Forelimb muscle (tissue), 1 donor: ENCODE data around the gene ENO3. TPM values are rescaled to one million over a fixed set of nuclear protein-coding genes. Genes with fewer than 3 reads are reported as not detected.

Experiments
- DNase-seq: peaks from one replicate; pipeline ENCODE4 v3.0.0-alpha.2; 2013; ENCODE audit warnings: low read depth
- polyA plus RNA-seq: library from polyadenylated mRNA; unstranded; fragments of 120-200 nt; gene quantifications from one replicate; pipeline ENCODE4 v1.2.1, GENCODE V29; 2013; ENCODE audit not compliant: insufficient read length

Gene ENO3
- polyA plus RNA-seq, 1 donor = 2,114 TPM

DNA sequence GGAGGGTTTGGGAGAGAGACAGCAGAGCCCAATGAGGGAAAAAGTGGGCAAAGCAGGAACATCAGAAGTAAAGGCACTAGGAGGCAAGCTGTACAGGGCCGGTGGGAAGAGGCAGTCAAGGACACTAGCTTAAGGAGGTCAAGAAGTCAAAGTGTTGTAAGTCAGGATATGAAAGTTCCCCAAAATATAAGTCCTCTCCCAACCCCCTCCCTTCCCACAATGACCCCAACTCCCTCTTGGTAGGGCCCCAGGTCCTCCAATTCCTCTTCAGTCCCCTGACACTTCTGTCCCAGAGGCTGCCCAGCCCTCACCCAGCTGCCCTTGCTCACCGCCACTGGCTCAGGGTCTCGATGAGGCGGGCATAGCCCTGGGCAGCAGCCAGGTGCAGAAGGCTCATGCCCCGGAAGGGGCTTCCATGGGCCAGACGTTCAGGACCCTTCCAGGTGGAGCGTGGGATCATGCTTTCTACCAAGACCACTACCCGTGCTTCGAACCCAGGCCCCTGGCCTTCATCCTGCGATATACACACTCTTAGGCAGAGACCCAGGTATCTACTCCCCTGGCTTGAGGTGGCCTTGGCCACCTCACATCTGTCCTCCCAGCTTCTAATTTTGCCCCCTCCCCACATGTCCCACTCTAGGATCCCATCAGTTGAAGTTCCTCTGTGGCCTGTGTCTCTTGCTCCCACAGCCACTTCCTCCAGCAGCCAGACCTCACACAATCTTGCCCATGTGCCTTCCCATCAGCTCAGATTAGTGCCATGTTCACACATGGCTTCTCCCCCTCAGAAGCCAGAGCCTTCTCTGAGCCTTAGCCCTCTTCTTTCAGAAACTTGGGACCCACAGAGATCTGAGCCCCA lies 22.6 kb downstream of the ENO3 start:
- DNase-seq = no peak

GRCh38 chr17:4974115-4974670 lies 23.3 kb downstream of the ENO3 start:
- DNase-seq = no peak

DNA sequence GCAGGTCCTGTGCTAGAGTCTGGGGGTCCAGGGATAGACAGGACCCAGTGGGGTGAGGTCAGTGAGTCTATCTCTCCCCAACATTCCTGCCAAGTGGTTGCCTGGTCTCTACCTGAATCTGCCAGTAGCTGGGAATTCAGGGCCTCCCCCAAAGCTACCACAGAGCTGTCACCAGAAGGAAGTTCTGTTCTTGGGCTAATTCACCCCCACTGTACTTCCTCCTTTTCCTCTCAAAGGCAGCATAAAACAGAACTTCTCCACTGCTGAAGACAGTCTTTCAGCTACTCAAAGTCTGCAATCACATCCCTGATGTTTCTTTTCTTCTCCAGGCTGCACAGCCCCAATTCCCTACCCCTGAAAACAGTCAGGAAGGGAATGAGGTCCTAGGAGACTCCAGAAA lies 27.8 kb downstream of the ENO3 start:
- DNase-seq = no peak

DNA sequence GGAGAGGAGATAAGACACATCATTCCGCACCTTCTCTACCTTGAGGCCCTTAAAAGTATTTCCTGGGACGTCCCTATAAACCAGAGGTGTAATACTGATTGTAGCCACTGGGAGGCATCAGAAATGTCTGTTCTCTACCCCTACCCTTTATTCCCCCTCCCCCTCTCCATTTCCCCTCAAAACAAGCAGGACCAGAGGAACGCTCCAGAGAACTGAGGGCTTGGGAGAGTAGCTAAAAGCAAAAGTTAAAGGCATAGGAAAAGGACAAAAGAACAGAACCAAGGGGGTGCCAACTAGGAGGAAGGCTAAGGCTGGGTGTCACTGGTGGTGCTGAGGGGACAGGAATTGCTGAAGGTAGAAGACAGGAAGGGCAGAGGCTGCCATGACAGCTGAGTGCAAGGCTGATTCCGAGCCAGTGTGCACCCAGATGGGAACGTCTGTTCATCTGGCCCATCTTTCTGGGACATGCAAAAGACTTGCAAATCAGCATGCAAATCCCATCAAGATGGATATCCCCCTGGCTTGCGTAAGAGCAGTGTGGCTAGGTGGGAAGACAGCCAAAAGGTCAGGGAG lies 29.8 kb downstream of the ENO3 start:
- DNase-seq = no peak

DNA sequence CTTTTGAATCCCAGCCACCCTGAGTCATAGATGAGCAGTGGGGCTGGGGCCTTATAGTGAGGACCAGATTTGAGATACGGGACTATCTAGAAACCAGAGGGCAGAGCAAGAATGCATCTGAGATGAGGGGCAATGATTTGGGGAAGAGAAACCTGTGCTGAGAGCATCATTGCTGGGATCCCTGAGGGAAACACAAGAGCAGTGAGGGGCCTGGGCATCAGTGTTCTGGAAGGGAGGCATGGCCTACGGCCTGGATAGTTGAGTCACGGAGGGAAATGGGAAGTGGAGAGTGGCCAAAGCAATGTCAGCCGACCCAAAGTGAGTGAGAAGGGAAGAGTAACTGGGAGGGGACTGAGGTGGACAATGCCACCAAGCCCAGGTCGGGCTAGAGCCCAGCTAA lies 31.4 kb downstream of the ENO3 start:
- DNase-seq = no peak

- no peak for DNase-seq
Measured at GRCh38 chr17:4986403-4986802, 35.5 kb downstream of the ENO3 start.

DNA sequence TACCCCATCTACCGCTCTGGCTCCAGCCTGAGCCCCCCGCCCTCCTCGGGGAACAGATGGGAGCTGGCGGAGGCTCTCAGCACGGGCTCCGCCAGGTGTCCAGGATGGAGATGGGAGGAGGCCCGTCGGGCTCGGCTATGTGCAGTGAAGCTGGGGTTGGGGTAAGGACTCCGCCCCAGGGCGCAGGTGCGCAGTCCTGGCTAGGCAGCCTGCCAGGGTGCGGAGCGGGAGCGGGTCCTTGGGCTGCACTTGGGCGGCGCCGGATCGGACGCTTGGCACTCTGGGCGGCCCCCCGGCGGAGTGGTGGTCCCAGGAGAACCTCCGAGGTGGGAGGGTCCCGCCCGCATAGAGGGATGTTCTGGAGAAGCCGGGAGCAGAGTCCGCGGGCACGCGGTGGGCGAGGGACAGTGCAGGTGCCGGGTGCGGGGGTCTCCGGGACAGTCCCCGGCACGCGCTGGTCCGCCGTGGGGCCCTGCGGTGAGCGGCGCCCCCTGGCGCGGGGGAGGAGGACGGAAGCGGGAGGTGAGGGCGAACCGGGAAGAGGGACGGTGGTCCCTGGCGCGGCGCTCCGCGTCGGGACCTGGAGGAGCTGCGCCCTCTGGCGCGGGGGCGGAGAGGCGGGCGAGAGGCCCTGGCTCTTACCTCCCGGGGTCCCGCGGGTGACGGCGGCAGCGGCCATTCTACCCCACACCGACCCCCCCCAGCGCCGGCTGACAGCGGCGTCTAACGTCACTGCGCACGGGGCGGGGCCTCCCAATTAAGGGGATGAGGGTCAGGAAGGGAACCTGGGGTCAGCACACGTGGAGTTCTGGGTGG lies 36.2 kb downstream of the ENO3 start, which contains the start of gene CAMTA2:
Gene CAMTA2, minus strand, starts transcription at position 725 of the 816 bp plus-strand sequence. CDS start 1,453 bp downstream, outside the sequence.
- DNase-seq = no peak

DNA sequence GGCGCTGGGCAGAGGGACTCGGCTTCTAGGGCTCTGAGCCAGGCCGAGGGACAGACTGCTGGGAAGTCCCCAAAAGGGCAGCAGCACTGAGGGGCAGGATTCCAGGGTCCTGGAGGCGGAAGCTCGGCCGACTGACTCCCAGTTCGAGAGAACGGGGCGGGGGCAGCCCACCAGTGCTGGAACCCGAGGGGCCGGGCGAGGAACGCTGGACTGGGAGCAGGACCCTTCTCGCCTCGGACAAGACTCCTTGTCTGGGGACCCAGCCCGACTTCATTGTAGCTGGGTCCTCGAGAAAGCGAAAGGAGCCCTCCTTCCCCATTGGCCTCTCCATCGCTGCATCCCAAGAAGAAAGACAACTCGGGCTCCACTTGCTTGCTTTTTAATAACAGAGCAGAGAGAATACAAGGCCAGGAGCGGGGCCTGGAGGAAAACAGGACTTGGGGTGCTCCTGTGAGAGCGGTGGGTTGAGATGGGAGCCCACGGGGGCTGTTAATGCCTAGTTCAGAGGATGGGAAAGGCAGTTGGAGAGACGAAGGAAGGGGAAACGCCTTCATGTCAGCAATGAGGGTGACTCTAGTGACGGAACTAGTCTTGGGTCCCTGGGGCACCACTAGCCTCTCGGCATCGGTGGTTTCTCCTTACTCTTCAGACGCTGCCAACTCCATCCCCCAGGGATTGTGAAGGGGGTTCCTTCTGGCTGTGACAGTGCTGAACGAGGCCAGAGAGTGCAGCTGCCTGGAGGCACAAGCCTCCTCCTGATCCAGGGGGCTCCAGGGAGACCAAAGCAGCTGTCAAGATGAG lies 37.0 kb downstream of the ENO3 start:
- no peak for DNase-seq

DNA sequence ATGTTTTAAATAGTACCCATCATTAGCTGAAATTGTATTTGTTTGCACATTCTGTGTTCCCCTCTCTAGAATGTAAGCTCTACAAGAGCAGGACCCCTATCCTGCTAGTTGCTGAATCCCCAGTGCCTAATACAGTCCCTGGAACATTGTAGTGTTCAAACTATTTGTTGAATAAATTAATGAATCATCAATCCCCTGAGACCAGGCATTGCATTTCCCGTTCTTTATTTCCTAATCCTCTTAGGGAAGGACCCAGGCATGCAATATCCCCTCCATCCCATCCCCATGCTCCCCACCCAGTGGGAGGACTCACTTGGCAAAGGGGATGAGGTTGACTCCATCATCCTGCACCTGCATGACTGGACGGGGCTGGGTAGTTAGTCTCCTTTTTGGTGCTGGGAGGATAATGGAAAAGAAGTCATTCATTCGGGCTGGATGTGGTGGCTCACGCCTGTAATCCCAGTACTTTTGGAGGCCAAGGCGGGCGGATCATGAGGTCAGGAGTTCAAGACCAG lies 43.2 kb downstream of the ENO3 start:
- no peak for DNase-seq

GRCh38 chr17:4997302-4998026 lies 46.5 kb downstream of the ENO3 start, which contains the start of the genes INCA1 and KIF1C:
Gene INCA1 (minus strand): TSS chr17:4997522. CDS start chr17:4994437, 3,085 bp downstream.
Gene KIF1C (plus strand): TSS chr17:4997950. CDS start chr17:5000247, 2,297 bp downstream.
- DNase-seq = peak; percentile 74

DNA sequence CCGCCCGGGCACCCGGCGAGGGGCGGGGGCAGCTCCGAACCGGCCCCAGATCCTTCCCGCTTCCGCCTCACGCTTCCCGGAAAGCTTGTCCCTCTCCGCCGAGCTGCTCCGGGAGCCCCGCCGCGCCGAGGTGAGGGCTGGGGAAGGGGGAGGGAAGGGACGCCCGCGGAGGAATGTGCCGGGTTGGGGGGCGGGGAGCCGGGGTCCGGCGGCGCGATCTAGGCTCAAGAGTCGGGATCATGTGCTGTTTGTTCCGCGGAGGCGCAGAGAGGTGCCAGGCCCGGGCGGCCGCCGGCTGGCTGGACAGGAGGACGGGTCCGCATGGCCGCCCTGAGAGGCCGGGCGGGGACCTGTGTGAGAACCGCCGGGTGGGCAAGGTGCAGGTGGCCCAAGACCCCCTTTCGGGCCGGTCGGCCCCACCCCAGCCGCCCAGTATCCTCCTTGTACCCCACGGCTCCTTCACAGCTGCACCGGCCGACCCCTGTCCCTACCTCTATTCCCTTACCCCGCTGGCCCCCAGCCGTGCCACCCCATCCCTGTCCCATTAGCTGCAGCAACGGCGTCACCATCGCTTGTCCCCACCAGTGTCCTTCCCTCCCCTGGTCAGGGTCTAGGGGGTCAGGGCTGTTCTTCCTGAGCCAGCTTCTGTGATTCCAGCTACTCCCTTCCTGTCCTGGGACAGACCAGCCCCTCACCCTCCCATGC lies 47.3 kb downstream of the ENO3 start:
- DNase-seq = no peak

DNA sequence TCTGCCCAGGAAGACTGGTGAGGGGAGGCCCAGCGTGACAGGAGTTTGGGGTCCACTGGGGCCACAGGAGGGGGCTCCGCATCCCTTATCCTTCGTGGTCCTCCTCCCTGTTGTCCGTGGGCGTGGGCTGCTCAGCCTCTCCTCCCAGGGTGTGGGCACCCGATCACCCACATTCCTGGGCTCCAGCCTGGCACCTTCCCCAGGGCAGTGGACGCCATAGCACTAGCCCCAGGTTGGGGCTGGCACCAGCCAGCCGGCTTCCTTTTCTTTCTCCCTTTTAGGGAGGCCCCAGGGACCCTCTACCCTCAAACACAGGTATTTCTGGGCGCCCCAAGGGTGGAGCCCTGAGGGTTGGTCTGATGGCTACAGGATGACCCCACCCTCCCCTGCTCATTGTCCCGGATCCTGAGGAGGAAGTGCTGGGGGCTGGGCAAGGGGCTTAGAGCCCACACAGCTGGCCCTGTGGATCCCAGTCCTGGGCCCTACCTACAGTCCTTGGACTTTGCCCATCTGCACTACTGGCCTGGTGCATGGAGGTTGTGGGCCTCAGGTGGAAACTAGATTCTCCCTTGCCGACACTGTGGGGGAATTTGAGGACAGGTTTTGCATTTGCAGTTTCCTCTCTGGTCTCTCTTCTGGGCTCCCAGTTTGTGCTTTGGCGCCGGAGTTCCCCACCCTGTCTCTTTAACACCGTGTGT lies 48.0 kb downstream of the ENO3 start:
- no peak for DNase-seq

DNA sequence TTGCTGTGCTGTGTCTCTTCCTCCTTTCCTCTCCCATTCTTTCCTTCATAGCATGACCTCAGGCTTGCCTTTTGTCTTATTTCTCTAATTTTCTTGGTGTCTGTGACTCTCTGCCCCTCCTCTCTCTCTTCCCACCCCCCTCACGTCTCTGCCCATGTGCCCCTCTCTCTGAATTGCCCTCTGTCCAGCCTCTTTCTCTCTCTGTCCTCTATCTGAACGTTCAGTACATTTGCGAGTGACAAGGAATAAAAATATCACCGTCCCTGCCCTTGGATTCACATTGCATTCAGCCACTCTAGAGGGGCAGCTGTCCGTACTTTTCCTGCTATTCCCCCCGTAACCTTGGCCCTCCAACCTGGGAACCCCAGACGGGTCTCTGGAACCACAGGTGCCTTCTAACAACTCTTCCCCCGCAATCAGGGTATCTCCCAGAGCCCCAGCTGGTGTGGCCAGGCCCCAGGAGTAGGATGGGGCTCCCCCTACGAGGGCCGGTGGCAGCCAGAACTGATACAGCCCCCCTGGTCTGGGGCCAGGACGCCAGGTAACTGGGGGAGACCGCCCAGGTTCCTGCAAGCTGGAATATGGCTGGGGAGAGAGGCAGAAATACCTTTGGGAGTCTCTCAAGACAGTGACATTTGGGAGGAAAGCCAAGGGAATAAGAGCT lies 48.6 kb downstream of the ENO3 start:
- no peak for DNase-seq

GRCh38 chr17:5000237-5000639 lies 49.3 kb downstream of the ENO3 start:
- no peak for DNase-seq

DNA sequence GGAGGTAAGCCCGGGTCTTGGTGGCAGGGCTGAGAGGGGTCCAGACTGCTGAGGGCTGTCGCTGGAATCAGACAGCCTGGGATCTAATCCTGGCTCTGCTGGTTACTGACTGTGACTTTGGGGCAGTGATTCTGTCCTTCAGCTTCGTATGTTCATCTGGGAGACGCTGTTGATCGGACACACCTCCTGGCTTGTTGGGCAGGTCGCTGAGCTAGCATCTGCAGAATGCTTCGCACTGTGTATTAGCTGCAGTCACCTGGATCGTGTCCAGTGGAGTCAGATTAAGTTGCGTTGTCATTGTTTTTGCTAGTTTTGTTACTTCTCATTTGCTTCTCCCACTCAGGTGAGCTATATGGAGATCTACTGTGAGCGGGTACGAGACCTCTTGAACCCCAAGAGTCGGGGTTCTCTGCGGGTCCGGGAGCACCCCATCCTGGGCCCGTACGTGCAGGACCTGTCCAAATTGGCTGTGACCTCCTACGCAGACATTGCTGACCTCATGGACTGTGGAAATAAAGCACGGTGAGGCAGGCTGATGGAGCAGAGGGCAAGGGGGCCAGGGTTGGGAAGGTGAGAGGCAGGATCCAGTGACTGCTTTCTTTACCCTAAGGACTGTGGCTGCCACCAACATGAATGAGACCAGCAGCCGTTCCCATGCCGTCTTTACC lies 51.3 kb downstream of the ENO3 start:
- no peak for DNase-seq

DNA sequence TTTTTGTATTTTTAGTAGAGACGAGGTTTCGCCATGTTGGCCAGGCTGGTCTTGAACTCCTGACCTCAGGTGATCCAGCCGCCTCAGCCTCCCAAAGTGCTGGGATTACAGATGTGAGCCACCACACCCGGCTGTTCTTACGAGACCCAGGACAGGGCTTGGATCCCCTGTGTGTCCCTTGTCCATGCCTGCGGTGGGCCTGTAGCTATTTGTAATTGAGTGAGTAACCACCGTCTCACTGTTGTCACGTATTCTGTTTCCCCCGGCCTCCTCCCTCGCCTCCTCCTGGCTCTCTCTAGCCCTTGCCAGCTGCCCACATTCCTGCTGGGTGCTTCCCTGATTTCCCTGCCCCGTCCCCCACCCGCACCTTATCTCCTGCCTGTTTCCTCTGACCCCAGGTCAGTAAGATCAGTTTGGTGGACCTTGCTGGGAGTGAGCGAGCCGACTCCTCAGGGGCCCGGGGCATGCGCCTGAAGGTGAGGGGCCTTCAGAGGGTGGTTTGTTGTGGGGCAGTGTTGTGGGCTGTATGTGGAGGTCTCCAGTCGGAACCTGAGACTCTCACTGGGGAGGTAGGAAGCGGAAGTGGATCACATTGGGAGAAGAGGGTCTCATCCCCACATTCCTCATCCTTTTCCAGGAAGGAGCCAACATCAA lies 52.4 kb downstream of the ENO3 start:
- no peak for DNase-seq
